PFSK-1 (cell line): ENCODE data around the gene ZNF675.

ENCODE experiments used
- POLR2AphosphoS5 ChIP-seq: IDR thresholded peaks from 2 replicates; pipeline ENCODE4 v1.6.1; 2012; ENCODE audit warnings: low read depth, mild to moderate bottlenecking, control low read depth, low read length, moderate library complexity
- SIN3A ChIP-seq: IDR thresholded peaks from 2 replicates; pipeline ENCODE4 v1.6.1; 2012; ENCODE audit warnings: mild to moderate bottlenecking, low read length, moderate library complexity, borderline replicate concordance; ENCODE audit not compliant: insufficient read depth
- TAF1 ChIP-seq: IDR thresholded peaks from 2 replicates; pipeline ENCODE4 v1.6.1; 2012; ENCODE audit warnings: low read length, control low read depth, borderline replicate concordance; ENCODE audit not compliant: insufficient read depth
- TF ChIP-seq, protein P1 (sequence below), 2 experiments: IDR thresholded peaks; 2 replicates each; pipeline versions ENCODE4 v1.6.1 to v1.8.0; 2011 to 2012; ENCODE audit warnings: low read depth in 2 of 2, low read length in 2 of 2, control low read depth in 1 of 2, inconsistent platforms in 1 of 2, mild to moderate bottlenecking in 1 of 2, moderate library complexity in 1 of 2; ENCODE audit not compliant: insufficient read depth in 1 of 2

DNA sequence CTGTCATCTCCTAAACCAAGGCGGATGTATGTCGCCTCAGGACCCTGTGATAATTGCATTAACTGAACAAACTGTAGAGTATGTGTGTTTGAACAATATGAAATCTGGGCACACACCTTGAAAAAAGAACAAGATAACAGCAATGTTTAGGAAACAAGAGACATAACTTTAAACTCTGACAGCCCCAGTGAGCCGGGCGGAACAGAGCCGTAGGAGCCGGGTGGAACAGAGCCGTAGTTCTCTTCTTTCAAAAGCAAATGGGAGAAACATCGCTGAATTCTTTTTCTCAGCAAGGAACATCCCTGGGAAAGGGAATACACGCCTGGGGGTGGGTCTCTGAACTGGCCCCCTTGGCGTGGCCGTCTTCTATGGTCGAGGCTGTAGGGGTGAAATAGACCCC lies 31.8 kb upstream of the ZNF675 start:
- TF ChIP-seq SIN3A, result no peak
- TF ChIP-seq, protein P1, sequence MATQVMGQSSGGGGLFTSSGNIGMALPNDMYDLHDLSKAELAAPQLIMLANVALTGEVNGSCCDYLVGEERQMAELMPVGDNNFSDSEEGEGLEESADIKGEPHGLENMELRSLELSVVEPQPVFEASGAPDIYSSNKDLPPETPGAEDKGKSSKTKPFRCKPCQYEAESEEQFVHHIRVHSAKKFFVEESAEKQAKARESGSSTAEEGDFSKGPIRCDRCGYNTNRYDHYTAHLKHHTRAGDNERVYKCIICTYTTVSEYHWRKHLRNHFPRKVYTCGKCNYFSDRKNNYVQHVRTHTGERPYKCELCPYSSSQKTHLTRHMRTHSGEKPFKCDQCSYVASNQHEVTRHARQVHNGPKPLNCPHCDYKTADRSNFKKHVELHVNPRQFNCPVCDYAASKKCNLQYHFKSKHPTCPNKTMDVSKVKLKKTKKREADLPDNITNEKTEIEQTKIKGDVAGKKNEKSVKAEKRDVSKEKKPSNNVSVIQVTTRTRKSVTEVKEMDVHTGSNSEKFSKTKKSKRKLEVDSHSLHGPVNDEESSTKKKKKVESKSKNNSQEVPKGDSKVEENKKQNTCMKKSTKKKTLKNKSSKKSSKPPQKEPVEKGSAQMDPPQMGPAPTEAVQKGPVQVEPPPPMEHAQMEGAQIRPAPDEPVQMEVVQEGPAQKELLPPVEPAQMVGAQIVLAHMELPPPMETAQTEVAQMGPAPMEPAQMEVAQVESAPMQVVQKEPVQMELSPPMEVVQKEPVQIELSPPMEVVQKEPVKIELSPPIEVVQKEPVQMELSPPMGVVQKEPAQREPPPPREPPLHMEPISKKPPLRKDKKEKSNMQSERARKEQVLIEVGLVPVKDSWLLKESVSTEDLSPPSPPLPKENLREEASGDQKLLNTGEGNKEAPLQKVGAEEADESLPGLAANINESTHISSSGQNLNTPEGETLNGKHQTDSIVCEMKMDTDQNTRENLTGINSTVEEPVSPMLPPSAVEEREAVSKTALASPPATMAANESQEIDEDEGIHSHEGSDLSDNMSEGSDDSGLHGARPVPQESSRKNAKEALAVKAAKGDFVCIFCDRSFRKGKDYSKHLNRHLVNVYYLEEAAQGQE (IDR thresholded peaks at IDR 0.05; ENCODE audit: insufficient read depth in 1 of 2, low read depth in 2 of 2, low read length in 2 of 2), result no peak
- no peak for TF ChIP-seq POLR2AphosphoS5
- TF ChIP-seq TAF1, result no peak
